Natural killer cell (primary cell): ENCODE data around the gene EEF1A2. TPM values are rescaled to one million over a fixed set of nuclear protein-coding genes. Genes with fewer than 3 reads are reported as not detected.

Experiments used
- ATAC-seq, 3 donors: fragments of 150-1000 bp in 2 of 3; fragments of 200-7000 bp in 1 of 3; cut with Tn5 transposase; 1 replicate in 1 of 3; 2 replicates in 2 of 3; pipeline ENCODE4 v1.10.0; 2021; ENCODE audit warnings: mild to moderate bottlenecking in 2 of 3, moderate library complexity in 2 of 3
- DNase-seq, 2 donors: peaks; one replicate each; pipeline versions ENCODE4 v3.0.0 to v3.0.0-alpha.2; 2013 to 2021; ENCODE audit warnings: mixed read lengths in 1 of 2
- H3K27ac ChIP-seq: one replicate; pipeline ENCODE4 v1.5.1; 2013; ENCODE audit warnings: mild to moderate bottlenecking, low read length
- H3K27me3 ChIP-seq: one replicate; pipeline ENCODE4 v1.6.1; 2013; ENCODE audit warnings: low read length; ENCODE audit not compliant: control insufficient read depth, insufficient read depth
- H3K36me3 ChIP-seq: one replicate; pipeline ENCODE4 v1.6.1; 2013; ENCODE audit warnings: low read length; ENCODE audit not compliant: control insufficient read depth, insufficient read depth
- H3K4me1 ChIP-seq: one replicate; pipeline ENCODE4 v1.6.1; 2013; ENCODE audit warnings: low read length; ENCODE audit not compliant: control insufficient read depth, insufficient read depth
- H3K4me3 ChIP-seq: one replicate; pipeline ENCODE4 v1.5.1; 2013; ENCODE audit warnings: low read length
- H3K9me3 ChIP-seq: one replicate; pipeline ENCODE4 v1.6.1; 2013; ENCODE audit warnings: low read length; ENCODE audit not compliant: control insufficient read depth, insufficient read depth
- H3K27ac Mint-ChIP-seq, 2 donors: one replicate each; pipeline ENCODE4 v1.8.0; 2022; ENCODE audit warnings: mild to moderate bottlenecking in 2 of 2, mixed read lengths in 2 of 2, moderate library complexity in 1 of 2
- H3K27me3 Mint-ChIP-seq, 2 donors: one replicate each; pipeline ENCODE4 v1.8.0; 2022; ENCODE audit warnings: low read depth in 2 of 2, mixed read lengths in 2 of 2
- H3K36me3 Mint-ChIP-seq: one replicate; pipeline ENCODE4 v1.8.0; 2022; ENCODE audit warnings: mixed read lengths
- H3K4me1 Mint-ChIP-seq, 2 donors: one replicate each; pipeline ENCODE4 v1.8.0; 2022; ENCODE audit warnings: mixed read lengths in 2 of 2
- H3K4me3 Mint-ChIP-seq: one replicate; pipeline ENCODE4 v1.8.0; 2022; ENCODE audit warnings: mild to moderate bottlenecking, moderate library complexity, mixed read lengths
- H3K9me3 Mint-ChIP-seq, 2 donors: one replicate each; pipeline ENCODE4 v1.8.0; 2022; ENCODE audit warnings: mixed read lengths in 2 of 2
- WGBS: methylation state at CpG from one replicate; pipeline ENCODE4 v1.1.7; 2013; ENCODE audit warnings: missing lambda C conversion rate; ENCODE audit not compliant: insufficient coverage; 5-methylcytosine and 5-hydroxymethylcytosine counted together
- intact Hi-C: fragments of 100-400 bp; cut with micrococcal nuclease; formaldehyde crosslinking; loops from one replicate; pipeline ENCODE4 v1.14.2; 2022
- total RNA-seq, 4 donors: library from RNA; stranded (reverse); fragments of 120-200 nt in 1 of 4; gene quantifications; one replicate each; pipeline versions ENCODE4 v1.2.3 to v1.2.4, GENCODE V29; 2013 to 2022
- TF ChIP-seq, protein P1 (sequence below): fragments of 200-600 bp; IDR thresholded peaks from one replicate; pipeline ENCODE4 v1.8.0; 2022; ENCODE audit warnings: antibody characterized with exemption

Gene EEF1A2
- total RNA-seq, 3 donors from 2014 or later (not counting 1 experiment from before 2014, with no cell fraction given), result 0.14 to 0.86 (median 0.35) TPM

DNA sequence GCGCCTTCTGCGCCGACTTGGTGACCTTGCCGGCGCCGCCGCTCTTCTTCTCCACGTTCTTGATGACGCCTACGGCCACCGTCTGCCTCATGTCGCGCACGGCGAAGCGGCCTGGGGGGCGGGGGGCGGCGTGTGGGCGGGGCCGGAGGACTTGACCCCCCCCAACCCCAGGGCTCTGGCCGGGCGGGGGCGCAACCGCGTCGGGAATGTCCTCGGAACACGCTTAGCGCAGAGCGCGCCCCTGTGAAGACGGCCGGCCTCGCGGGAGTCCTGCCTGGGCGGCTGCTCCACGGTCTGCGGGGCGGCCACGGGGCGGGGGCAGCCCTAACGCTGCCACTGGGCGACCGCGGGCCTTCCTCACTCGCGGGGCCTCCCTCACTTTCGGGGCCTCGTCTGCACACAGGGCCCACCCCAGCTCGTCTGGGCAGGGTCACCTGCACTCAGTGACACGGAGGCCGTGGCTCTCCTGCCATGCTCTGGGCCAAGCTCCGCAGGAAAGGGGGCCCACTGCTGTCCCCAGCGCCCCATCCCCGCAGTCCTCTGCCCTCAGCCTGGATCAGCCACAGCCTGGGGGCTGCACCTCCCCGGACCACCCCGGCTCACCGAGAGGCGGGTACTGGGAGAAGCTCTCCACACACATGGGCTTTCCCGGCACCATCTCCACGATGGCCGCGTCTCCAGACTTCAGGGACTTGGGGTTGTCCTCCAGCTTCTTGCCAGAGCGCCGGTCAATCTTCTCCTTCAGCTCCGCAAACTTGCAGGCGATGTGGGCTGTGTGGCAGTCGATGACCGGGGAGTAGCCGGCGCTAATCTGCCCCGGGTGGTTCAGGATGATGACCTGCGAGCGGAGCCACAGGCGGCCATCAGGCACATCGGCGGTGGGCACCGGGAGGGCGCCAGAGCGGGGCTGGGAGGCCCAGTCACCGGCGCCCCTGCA, 10.3 kb downstream of the EEF1A2 start:
- H3K4me1 Mint-ChIP-seq, result no peaks in the 10 kb centered on the region
- Histone ChIP-seq H3K9me3 (no peaks in the 10 kb centered on the region), H3K27me3 (peaks cover 3% of the 10 kb centered on the region), H3K27ac (no peak overlapping the region), H3K4me1 (no peaks in the 10 kb centered on the region), H3K36me3 (no peaks in the 10 kb centered on the region), H3K4me3 (no peak overlapping the region)
- WGBS, result 19% methylated on average over 83 of the region's 83 CpGs
- no peak overlapping the region for H3K4me3 Mint-ChIP-seq
- H3K9me3 Mint-ChIP-seq, result peaks cover 0 to 8% of the 10 kb centered on the region in 2 donors
- no peak for ATAC-seq
- intact Hi-C loops, result no loop called here
- peaks cover 0 to 18% of the 10 kb centered on the region in 2 donors for H3K27me3 Mint-ChIP-seq
- no peaks in the 10 kb centered on the region for H3K36me3 Mint-ChIP-seq
- H3K27ac Mint-ChIP-seq, result no peak overlapping the region
- no peak for DNase-seq
- TF ChIP-seq, protein P1, sequence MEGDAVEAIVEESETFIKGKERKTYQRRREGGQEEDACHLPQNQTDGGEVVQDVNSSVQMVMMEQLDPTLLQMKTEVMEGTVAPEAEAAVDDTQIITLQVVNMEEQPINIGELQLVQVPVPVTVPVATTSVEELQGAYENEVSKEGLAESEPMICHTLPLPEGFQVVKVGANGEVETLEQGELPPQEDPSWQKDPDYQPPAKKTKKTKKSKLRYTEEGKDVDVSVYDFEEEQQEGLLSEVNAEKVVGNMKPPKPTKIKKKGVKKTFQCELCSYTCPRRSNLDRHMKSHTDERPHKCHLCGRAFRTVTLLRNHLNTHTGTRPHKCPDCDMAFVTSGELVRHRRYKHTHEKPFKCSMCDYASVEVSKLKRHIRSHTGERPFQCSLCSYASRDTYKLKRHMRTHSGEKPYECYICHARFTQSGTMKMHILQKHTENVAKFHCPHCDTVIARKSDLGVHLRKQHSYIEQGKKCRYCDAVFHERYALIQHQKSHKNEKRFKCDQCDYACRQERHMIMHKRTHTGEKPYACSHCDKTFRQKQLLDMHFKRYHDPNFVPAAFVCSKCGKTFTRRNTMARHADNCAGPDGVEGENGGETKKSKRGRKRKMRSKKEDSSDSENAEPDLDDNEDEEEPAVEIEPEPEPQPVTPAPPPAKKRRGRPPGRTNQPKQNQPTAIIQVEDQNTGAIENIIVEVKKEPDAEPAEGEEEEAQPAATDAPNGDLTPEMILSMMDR, result no peak

DNA sequence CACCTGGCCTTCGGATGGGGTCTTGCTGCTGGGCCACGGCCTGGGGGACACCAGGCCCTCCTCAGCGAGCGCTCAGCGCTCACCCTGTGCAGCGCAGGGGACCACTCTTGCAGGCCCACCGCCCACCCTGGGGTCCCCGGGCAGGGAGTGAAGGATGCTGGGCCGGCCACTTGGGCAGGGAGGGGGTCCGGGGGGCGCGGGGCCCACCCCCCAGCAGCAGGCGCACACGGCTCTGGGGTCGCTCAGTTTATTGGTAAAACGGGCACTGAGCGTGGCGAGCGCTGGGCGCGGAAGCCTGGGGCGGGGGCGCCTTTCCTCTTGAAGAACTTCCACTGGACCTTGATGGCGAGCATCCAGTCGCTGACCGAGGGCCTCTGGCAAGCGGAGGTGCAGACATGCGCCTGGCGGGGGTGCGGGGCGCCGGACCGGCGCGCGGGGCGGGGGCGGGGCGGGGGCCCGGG, 11.1 kb downstream of the EEF1A2 start:
- ATAC-seq, result no peak
- Mint-ChIP-seq H3K27ac (no peak overlapping the region), H3K4me1 (no peaks in the 10 kb centered on the region), H3K27me3 (peaks cover 3 to 20% of the 10 kb centered on the region in 2 donors), H3K36me3 (no peaks in the 10 kb centered on the region), H3K9me3 (peaks cover 0 to 8% of the 10 kb centered on the region in 2 donors), H3K4me3 (no peak overlapping the region)
- no peaks in the 10 kb centered on the region for H3K4me1 ChIP-seq
- H3K9me3 ChIP-seq, result no peaks in the 10 kb centered on the region
- H3K27ac ChIP-seq, result no peak overlapping the region
- H3K4me3 ChIP-seq, result no peak overlapping the region
- no peaks in the 10 kb centered on the region for H3K36me3 ChIP-seq
- no peak for DNase-seq
- 18% methylated on average over 39 of the region's 40 CpGs for WGBS
- peaks cover 3% of the 10 kb centered on the region for H3K27me3 ChIP-seq
- TF ChIP-seq, protein P1, result no peak
- intact Hi-C loops, result no loop called here

DNA sequence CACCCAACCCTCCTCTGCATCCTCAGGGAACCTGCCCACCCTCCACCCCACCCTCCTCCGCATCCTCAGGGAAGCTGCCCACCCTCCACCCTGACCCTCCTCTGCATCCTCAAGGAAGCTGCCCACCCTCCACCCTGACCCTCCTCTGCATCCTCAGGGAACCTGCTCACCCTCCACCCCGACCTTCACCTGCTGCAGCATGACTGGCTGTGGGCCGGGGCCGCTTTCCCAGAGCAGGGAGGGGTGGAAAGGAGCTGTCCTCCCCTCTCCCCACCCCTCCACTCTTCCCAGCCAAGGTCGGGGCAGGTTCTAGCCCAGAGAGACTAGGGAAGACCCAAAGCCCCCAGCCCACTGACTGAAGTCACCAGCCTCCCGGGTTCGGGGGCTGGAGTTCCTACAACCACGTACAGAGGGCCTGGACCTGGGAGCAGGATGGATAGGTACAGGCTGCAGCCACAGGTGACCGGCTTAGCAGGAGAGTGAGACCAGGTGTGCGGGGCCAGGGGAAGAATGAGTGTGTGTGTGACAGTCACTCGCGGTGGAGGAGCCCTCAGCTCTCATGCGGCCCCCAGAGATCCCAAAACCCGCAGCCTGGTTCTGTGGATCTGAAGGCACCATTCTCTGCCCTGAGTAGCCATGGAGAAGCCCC, 11.6 kb downstream of the EEF1A2 start:
- Histone ChIP-seq H3K9me3 (no peaks in the 10 kb centered on the region), H3K4me1 (no peaks in the 10 kb centered on the region), H3K27ac (no peak overlapping the region), H3K36me3 (no peaks in the 10 kb centered on the region), H3K4me3 (no peak overlapping the region), H3K27me3 (peaks cover 3% of the 10 kb centered on the region)
- DNase-seq (no peak), ATAC-seq (no peak)
- Mint-ChIP-seq H3K27ac (no peak overlapping the region), H3K27me3 (peaks cover 5 to 22% of the 10 kb centered on the region in 2 donors), H3K4me3 (no peak overlapping the region), H3K9me3 (peaks cover 0 to 2% of the 10 kb centered on the region in 2 donors), H3K4me1 (no peaks in the 10 kb centered on the region), H3K36me3 (no peaks in the 10 kb centered on the region)
- intact Hi-C loops, result no loop called here
- TF ChIP-seq, protein P1, result no peak
- 58% methylated on average over 12 of the region's 14 CpGs for WGBS
